Measurements from ENCODE around the gene TM2D1. TPM values are rescaled to one million over a fixed set of nuclear protein-coding genes. Genes with fewer than 3 reads are reported as not detected.
"Not testable (repeated sequence)": the region's sequence is repeated elsewhere in the genome, so short reads cannot be mapped to it uniquely, and the experiment has no call there.

The TM2D1 gene
- total RNA-seq, 1 donor from 2014 or later, result 45.6 TPM

DNA sequence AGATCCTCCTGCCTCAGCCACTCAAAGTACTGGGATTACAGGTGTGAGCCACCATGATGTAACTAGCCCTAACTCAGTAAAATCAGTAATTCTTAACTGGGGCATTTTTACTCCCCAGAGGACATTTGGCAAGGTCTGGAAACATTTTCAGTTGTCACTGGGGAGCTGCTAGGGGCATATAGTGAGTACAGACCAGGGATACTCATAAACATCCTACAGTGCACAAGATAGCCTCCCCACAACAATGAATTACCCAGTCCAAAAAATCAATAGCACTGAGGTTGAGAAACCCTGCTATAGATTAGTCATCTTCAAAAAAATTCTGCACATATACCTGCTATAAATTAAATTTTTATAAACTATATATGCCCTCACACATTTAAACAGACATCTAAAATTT lies 13.0 kb downstream of the TM2D1 start:
- Mint-ChIP-seq H3K4me3 (ENCODE audit: unreplicated experiment) (no peak overlapping the region), H3K36me3 (ENCODE audit: low read depth) (peaks cover 7% of the 10 kb centered on the region), H3K27ac (ENCODE audit: unreplicated experiment) (no peak overlapping the region), H3K9me3 (ENCODE audit: low read depth) (no peaks in the 10 kb centered on the region), H3K4me1 (ENCODE audit: low read depth) (peaks cover 7% of the 10 kb centered on the region), H3K27me3 (ENCODE audit: low read depth) (no peaks in the 10 kb centered on the region)
- no peak for DNase-seq (ENCODE audit: low spot score)
- TF ChIP-seq, protein P1, sequence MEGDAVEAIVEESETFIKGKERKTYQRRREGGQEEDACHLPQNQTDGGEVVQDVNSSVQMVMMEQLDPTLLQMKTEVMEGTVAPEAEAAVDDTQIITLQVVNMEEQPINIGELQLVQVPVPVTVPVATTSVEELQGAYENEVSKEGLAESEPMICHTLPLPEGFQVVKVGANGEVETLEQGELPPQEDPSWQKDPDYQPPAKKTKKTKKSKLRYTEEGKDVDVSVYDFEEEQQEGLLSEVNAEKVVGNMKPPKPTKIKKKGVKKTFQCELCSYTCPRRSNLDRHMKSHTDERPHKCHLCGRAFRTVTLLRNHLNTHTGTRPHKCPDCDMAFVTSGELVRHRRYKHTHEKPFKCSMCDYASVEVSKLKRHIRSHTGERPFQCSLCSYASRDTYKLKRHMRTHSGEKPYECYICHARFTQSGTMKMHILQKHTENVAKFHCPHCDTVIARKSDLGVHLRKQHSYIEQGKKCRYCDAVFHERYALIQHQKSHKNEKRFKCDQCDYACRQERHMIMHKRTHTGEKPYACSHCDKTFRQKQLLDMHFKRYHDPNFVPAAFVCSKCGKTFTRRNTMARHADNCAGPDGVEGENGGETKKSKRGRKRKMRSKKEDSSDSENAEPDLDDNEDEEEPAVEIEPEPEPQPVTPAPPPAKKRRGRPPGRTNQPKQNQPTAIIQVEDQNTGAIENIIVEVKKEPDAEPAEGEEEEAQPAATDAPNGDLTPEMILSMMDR (IDR thresholded peaks at IDR 0.05), result no peak

DNA sequence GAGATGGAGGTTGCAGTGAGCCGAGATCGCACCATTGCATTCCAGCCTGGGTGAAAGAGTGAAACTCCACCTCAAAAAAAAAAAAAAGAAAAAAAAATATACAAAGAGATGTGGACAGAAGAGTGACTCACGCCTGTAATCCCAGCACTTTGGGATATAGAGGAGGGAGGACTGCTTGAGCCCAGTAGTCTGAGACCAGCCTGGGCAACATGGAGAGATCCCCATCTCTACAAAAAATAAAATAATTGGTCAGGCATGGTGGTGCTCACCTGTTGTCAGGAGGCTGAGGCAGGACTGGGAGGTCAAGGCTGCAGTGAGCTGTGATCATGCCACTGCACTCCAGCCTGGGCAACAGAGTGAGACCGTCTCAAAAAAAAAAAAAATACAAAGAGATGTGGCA lies 13.7 kb downstream of the TM2D1 start:
- not testable (repeated sequence) for H3K27ac Mint-ChIP-seq (ENCODE audit: unreplicated experiment); DNase-seq (ENCODE audit: low spot score); H3K27me3 Mint-ChIP-seq (ENCODE audit: low read depth); H3K36me3 Mint-ChIP-seq (ENCODE audit: low read depth); H3K9me3 Mint-ChIP-seq (ENCODE audit: low read depth); H3K4me1 Mint-ChIP-seq (ENCODE audit: low read depth); H3K4me3 Mint-ChIP-seq (ENCODE audit: unreplicated experiment)

DNA sequence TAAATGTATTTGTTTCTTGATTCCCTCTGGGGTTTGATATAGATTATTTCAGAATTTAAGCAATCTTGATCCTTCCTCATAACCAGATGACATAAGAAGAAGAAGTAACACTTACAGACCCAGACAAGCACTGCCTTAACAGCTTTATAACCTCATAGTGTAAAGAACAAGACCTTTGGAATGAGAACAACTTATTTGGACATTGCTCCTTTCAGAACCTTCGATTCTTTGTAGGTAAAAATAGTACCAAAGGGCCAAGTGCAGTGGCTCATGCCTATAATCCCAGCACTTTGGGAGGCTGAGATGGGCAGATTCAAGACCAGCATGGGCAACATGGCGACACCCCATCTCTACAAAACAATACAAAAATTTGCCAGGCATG lies 15.0 kb downstream of the TM2D1 start:
- H3K36me3 Mint-ChIP-seq (ENCODE audit: low read depth), result peaks cover 9% of the 10 kb centered on the region
- TF ChIP-seq, protein P1 (IDR thresholded peaks at IDR 0.05), result no peak
- H3K9me3 Mint-ChIP-seq (ENCODE audit: low read depth), result no peaks in the 10 kb centered on the region
- H3K27me3 Mint-ChIP-seq (ENCODE audit: low read depth), result no peaks in the 10 kb centered on the region
- peaks cover 7% of the 10 kb centered on the region for H3K4me1 Mint-ChIP-seq (ENCODE audit: low read depth)
- no peak overlapping the region for H3K27ac Mint-ChIP-seq (ENCODE audit: unreplicated experiment)
- DNase-seq (ENCODE audit: low spot score), result no peak
- H3K4me3 Mint-ChIP-seq (ENCODE audit: unreplicated experiment), result no peak overlapping the region

DNA sequence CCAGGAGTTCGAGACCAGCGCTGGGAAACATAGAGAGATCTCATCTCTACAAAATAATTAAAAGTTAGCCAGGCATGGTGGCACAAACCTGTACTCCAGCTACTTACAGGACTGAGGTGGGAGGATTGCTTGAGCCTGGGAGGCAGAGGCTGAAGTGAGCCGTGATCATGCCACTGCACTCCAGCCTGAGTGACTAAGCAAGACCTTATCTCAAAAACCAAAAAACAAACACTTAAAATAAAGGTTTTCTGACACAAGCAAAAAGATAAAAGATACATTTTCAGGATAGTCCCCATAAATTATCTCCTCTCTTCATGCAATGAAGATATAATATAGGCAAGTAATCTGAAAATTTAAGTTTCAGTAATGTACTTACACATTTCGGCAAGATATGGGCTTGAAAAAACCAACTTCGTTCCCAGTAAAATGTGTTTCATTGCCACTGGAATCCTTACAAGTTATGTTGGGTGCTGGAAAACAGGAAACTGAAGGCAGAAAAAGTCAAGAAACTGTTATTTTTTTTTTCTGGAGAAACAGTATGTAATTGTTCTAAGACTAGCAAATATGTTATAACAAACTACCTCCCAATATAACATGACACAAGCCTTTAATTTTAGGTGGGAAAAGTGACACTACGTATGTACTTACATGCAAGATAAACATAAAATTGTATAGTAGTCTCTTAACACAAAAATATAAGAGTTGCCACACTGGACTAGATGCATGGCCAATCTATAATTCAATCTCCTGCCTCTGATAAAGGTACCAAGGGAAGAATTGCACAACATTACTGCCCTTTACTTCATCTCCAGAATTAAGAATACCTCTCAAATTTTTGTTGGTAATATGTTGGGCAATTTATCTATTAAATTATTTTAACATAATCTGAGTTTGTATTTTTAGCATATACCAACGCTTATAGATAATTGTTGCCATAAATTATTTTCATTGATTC lies 15.7 kb downstream of the TM2D1 start:
- H3K9me3 Mint-ChIP-seq (ENCODE audit: low read depth), result no peaks in the 10 kb centered on the region
- H3K4me1 Mint-ChIP-seq (ENCODE audit: low read depth), result peaks cover 7% of the 10 kb centered on the region
- peaks cover 9% of the 10 kb centered on the region for H3K36me3 Mint-ChIP-seq (ENCODE audit: low read depth)
- H3K27ac Mint-ChIP-seq (ENCODE audit: unreplicated experiment), result no peak overlapping the region
- DNase-seq (ENCODE audit: low spot score), result no peak
- no peaks in the 10 kb centered on the region for H3K27me3 Mint-ChIP-seq (ENCODE audit: low read depth)
- TF ChIP-seq, protein P1 (IDR thresholded peaks at IDR 0.05), result no peak
- H3K4me3 Mint-ChIP-seq (ENCODE audit: unreplicated experiment), result no peak overlapping the region

DNA sequence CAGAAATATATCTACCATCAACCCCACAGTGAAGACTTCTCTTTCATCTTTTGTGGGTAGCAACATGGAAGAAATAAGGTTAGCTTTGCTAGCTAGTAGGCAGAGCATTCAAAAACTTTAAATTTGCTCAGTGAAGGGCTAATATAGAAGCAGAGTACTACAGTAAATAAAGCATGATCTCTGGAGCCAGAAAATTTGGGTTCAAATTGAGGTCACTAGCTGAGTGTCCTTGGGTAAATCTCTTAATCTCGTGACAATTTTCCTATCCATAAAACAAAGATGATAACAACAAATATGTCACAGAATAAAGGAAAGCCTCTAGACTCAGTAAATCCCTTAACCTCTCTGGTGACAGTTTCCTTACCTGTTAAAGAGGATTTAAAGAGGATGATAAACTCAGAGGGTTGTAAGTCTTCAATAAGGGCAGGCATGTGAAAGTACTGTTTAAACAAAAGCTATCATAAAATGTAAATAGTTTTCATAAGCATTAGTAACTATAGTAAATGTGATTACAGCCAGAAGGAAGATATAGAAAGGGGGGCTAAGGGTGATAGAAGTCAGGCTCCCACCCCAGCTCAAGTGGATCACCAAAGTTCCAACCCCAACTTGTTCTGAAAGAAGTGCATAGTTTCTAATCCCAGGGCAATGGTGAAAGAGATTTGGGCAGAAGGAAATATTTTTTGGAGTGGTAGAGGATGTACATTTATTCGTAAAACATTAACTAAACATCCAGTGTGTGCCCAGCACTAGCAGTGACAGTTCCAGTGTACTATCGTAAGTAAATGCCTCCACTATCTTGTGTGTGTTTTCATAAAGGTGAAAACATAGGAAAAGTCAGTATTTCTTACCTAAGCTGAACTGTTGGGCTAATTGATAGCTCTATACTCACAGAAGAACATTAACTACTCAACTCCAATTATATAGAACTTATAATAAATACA lies 24.8 kb downstream of the TM2D1 start:
- no peak for DNase-seq (ENCODE audit: low spot score)
- H3K27me3 Mint-ChIP-seq (ENCODE audit: low read depth), result no peaks in the 10 kb centered on the region
- no peaks in the 10 kb centered on the region for H3K9me3 Mint-ChIP-seq (ENCODE audit: low read depth)
- H3K27ac Mint-ChIP-seq (ENCODE audit: unreplicated experiment), result no peak overlapping the region
- H3K4me1 Mint-ChIP-seq (ENCODE audit: low read depth), result no peaks in the 10 kb centered on the region
- no peak overlapping the region for H3K4me3 Mint-ChIP-seq (ENCODE audit: unreplicated experiment)
- H3K36me3 Mint-ChIP-seq (ENCODE audit: low read depth), result peaks cover 33% of the 10 kb centered on the region
- TF ChIP-seq, protein P1 (IDR thresholded peaks at IDR 0.05), result no peak

All from chondrocyte (in vitro differentiated cells).